ENCODE data around the gene PRSS22.
A peak's percentile ranks its signal among the peaks of the same experiment; 100 is the strongest.
"Not testable (repeated sequence)": the region's sequence is repeated elsewhere in the genome, so short reads cannot be mapped to it uniquely, and the experiment has no call there.

PRSS22 gene, protein sequence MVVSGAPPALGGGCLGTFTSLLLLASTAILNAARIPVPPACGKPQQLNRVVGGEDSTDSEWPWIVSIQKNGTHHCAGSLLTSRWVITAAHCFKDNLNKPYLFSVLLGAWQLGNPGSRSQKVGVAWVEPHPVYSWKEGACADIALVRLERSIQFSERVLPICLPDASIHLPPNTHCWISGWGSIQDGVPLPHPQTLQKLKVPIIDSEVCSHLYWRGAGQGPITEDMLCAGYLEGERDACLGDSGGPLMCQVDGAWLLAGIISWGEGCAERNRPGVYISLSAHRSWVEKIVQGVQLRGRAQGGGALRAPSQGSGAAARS

DNA sequence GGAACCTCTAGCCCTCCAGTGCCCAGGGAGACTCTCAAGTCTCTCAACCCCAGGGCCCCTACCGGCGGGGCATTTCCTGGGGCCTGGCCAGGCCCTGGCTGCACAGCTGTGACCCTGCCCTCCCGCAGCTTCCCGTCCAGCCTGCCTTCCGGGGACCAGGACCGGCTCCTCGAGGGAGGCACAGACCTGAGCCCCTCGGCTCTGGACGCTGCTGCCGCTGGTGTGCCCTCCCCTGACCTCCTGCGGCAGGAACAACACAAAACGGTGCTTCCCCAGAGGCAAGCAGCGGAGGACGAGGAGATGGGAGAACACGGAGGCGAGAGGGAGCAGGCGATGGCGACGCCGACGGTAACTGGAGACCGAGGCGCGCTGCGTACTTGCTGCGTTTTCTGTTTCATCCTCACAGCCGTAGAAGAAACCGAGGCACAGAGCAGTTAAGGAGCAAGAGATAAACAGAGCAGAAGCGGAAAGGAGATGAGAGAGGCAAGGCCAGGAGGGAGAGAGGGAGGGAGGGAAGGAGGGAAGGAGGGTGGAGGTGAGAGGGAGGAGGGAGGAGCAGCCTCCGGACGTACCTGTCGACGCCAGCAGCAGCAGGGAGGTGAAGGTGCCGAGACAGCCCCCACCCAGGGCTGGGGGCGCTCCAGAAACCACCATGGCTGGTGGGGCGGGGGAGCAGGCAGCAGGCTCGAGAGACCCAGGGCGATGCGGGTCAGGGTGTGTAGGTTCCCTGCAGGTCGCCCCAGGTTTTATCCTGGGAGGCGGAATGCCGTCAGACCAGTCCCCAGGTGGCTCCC is at the start of gene PRSS22:
TSS of gene PRSS22 (minus strand) at position 720 of the 794 bp plus-strand sequence. CDS start at position 654, 66 bp downstream.
- no peak for DNase-seq (ENCODE audit: low read depth in 1 of 2, low spot score in 1 of 2)

DNA sequence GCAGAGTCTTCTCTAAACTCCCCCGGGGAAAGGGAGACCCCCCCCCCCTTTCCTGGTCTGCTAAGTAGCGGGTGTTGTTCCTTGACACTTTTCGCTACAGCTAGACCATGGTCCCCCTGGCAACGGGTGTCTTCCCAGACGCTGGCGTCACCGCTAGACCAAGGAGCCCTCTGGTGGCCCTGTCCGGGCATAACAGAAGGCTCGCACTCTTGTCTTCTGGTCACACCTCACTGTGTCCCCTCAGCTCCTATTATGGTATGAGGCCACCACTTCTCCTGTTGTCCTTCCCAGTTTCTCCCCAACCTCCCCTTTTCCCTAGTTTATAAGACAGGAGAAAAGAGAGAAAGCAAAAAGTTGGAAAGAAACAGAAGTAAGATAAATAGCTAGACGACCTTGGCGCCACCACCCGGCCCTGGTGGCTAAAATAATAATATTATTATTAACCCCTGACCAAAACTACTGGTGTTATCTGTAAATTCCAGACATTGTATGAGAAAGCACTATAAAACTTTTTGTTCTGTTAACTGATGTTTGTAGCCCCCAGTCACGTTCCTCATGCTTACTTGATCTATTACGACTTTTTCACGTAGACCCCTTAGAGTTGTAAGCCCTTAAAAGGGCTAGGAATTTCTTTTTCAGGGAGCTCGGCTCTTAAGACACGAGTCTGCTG is 49.2 kb upstream of the PRSS22 start:
- DNase-seq (ENCODE audit: low read depth in 1 of 2, low spot score in 1 of 2), result not testable (repeated sequence)

DNA sequence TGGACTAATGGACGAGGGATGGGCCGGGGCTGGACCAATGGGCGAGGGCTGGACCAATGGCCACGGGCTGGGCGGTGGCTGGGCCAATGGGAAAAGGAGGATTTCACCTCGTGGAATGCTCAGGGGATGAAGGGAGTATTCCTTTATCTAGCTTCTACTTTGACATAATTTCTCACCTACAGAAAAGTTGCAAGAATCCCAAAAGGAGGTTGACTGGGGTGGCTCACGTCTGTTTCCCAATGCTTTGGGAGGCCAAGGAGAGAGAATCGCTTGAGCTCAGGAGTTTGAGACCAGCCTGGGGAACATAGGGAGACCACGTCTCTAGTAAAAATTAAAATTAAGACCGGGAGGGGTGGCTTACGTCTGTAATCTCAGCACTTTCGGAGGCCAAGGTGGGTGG is 48.0 kb upstream of the PRSS22 start:
- DNase-seq (ENCODE audit: low read depth in 1 of 2, low spot score in 1 of 2), result no peak

DNA sequence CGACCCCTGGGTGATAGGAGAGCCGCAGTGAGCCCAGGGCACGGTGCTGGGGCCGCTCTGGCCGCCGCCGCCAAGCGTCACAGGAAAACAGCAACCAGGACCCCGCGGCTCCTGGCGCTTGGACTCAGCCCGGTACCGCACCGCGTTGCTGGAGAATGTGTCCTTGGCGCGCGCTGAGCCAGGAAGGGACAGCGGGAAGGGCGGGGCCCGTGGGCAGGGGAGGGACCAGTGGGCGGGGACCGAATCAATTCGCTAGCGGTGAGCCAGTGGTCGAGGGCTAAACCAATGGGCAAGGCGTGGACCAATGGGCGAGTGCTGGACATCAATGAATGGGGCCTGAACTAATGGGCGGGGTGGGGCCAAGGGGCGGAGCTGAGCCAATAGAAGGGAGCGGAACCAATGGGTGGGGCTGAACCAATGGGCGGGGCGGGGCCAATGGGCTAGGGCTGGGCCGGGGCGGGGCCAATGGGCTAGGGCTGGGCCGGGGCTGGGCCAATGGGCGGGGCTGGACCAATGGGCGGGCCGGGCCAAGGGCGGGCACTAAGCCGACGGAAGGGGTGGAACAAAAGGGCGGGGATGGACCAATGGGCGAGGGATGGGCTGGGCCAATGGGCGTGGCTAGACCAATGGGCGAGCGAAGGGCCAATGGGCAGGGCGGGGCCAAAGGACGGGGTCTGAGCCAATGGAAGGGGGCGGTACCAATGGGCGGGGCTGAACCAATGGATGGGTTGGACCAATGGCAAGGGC is 47.4 kb upstream of the PRSS22 start:
- peak; percentile 77 to 91 for DNase-seq (ENCODE audit: low read depth in 1 of 2, low spot score in 1 of 2)

DNA sequence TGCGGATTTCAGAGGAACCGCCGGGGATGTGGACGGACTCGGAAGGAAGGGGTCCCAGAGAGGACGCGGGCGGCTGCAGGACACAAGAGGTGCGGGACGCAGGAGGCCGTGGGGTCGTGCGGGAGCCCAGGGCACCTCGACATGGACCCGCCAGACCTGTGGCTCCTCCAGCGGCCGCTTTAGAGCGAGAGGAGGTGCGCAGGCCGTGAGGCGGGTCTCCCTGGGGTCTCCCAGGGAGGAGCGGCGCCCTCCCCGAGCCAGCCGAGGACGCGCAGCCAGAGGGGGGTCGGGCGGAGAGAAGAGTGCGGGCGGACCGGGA is 46.9 kb upstream of the PRSS22 start:
- peak in 1 of 2 donors; percentile 13 for DNase-seq (ENCODE audit: low read depth in 1 of 2, low spot score in 1 of 2)

DNA sequence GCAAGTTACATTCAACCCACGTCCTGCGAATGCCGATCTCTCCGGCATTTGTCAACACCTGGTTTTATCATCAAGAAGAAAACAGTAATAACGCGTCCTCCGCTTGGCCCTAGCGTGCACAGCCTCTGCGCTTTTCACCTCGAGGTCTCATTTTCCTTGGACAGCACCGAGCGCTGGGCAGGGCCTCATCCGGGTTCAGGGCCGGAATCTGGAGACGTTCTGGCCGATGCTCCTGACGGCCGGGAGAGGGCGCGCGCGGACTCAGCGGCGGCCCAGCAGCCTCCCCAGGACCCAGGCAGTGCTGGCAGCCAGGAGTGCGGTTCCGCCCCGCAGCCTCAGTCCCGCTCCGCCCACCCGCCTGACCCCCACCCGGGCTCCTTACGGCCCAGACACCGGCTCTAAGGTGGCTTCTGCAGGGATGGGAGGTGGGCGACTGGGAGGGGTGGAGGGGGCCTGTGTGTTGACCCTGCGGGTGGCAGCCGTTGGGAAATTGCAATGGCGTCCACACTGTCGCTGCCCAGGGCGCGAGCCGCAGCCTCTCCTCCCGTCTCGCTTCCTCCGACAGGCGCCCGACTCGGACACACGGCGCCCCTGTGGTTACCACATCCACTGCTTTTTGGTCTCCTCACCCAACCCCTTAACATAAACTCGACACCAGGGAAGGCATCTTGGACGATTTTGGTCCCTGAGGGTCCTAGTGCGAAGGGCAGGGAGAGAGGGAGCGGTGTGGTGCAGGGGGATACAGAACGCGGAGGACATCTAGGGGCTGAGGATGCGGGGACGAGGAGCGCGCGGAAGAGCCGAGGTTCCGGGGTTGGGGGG is 46.3 kb upstream of the PRSS22 start:
- peak; percentile 60 to 65 for DNase-seq (ENCODE audit: low read depth in 1 of 2, low spot score in 1 of 2)

DNA sequence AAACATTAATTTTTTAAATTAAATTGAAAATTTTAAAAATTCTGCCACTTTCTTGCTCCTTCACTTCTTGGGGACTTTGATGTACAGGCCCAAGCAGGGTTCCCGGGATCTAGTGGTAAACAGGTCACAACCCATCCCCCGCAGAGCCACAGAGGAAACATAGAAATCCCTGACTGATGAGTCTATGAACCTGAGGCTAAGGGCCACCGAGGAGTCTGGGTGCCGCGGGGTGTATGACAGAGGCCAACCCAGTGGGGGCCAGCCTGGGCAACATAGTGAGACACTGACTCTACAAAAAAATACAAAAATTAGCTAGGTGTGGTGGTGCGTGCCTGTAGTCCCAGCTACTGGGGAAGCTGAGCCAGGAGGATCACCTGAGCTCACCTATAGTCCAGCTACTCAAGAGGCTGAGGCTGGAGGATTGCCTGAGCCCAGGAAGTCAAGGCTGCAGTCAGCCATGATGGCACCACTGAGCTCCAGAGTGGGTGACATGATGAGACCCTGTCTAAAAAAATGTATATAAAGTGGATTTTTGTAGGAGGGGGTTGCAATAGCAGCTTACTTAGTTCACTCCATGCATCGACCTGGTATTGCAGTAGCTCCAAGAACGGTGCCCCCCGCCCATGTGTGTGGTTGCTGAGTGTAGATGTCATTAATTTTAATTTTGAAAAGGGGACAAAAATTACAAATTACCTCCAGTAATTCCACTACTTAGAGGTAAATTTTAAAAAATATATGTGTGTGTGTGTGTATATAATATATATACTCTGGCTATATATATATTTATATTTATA is 44.6 kb upstream of the PRSS22 start:
- no peak for DNase-seq (ENCODE audit: low read depth in 1 of 2, low spot score in 1 of 2)

DNA sequence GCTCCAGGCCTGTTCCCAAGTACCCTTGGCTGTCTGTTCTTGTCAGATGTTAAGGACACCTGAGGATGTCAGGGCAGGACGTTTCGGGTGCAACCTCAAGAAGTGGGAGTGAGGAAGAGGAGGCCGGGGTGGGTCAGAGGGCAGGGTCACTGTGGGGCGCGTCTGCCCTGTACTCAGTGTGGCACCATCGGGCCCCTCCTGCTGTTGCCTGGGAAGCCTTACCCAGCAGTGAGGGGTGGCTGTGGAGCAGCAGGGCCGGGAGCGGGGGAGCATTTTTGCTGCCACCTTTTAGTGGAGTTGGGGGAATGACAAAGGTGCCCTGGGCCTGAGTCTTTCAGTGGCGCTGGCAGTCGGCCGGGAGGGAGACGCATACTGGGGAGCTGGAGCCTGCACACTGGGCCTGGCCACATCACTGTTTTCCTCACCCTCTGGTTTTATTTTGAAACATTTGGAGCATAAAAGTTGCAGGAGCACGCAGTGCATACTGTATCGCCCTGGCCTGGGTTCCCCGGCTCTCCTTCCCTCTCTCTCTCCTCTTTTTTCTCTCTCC is 42.6 kb upstream of the PRSS22 start:
- no peak for DNase-seq (ENCODE audit: low read depth in 1 of 2, low spot score in 1 of 2)

DNA sequence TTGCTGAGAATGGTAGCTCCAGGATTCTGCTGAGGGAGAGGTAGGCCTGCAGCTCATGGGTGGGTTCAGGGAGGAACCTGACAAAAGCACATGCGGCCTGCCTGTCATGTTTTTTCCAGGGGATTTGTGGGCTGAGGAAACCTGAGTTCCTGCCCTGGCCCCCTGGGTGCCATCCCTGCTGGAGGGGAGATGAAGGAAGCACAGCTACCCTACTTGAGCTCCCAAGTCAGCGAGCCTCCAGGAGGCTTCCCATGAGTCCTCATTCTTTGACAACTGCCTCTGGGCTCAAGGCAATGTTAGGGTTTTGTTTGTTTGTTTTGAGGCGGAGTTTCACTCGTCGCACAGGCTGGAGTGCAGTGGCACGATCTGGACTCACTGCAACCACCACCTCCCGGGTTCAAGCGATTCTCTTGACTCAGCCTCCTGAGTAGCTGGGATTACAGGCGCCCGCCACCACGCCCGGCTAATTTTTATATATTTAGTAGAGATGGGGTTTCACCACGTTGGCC is 41.6 kb upstream of the PRSS22 start:
- no peak for DNase-seq (ENCODE audit: low read depth in 1 of 2, low spot score in 1 of 2)

DNA sequence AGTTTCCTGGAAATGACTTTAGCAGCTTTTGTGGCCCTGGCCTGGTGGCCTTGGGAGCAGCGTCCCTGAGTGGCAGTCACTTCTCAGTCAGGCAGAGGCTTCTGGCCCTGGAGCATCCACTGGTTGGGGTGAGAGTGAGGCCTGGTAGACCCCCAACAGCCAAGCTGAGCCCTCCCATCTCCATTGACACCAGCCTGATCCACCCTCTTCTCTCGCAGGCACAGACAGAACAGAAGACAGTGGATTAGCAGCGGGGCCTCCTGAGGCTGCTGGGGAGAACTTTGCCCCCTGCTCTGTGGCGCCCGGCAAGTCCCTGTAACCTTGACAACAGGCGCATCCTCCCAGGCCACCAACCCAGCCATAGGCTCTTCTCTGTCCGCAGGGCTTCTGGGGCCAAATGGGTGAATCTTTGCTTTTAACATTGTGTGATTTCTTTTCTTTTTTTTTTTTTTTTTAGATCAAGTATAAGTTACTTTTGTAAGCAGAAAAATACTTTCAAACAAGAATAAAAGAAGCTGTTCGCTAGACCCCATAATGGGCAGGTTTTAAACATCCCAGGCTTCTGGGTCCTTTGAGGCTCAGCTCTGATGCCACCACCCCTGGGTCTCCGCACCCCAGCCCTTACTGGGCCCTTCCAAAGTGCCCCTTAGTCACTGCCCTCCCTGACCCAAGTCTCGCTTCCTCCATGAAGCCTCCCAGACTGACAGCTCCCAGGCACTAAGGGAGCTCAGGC is 41.0 kb upstream of the PRSS22 start:
- no peak for DNase-seq (ENCODE audit: low read depth in 1 of 2, low spot score in 1 of 2)

DNA sequence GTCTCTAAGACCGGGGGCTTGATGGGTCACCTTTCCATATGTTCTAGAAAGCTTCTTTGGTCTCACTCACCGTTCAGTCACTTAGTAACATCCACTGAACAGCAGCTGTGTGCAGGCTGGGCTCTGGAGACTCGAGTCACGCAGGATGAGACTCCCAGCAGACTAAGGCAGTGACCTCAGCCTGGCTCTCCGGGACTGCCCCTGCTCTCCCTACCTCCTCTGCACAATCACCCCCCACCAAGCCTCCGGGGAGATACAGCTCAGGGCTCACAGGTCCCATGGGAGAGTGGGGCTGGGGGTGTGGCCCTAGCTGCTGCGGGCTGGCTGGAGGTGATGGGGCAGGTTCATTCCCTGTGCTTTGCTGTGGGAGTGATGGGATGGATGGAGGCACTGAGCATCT is 39.1 kb upstream of the PRSS22 start:
- DNase-seq (ENCODE audit: low read depth in 1 of 2, low spot score in 1 of 2), result no peak

DNA sequence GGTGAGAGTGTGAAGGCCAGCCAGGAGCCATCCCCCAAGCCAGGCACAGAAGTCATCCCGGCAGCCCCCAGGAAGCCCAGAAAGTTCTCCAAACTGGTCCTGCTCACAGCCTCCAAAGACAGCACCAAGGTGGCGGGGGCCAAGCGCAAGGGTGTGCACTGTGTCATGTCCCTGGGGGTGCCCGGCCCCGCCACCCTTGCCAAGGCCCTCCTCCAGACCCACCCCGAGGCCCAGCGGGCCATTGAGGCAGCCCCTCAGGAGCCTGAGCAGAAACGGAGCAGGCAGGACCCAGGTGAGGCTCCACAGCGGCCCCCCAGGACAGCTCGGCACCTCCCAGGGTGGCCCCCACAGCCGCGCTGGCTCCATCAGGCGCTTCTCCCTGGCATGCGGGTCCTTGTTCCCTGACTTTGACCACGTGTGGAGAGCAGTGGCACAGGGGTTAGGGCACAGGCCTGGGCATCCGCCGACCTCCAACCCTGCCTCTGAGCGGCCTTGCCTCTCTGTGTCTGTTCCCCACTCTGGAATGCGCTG is 38.6 kb upstream of the PRSS22 start:
- DNase-seq (ENCODE audit: low read depth in 1 of 2, low spot score in 1 of 2), result no peak

DNA sequence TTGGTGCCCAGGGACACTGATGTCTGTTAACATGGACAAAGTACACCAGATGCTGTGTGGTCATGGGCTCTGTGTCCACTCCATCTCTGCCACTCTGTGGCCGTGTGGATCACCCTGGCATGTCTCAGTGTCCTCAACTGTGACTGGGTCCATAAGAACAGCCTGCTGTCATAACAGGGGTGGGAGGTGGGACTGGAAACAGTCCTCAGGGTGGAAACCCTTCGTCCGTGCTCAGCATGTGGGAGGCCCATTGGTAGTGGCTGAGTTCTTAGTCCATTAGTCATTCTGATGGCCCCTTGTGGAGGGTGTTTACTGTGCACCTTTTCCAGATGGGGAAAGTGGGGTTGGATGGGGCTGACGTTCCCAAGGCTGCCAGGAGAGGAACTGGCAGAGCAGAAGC is 37.8 kb upstream of the PRSS22 start:
- no peak for DNase-seq (ENCODE audit: low read depth in 1 of 2, low spot score in 1 of 2)

DNA sequence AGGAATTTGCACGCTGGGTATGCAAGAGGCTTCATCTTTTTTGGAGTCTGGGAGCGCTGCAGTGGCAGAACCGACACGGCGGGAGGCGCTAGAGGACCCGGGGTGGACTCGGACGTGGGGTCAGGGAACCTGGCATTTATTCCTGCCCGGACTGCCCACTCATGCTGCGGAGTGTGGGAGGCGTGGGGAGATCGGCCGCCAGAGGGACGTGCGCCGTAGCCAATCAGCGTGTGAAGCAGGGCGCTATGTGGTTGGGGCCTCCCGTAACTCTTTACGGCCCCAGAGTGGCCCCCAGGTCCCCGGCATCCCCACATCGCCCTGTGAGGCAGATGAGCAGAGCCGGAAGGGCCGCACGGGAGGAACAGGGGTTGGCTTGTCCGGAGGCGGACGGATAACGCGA is 36.3 kb upstream of the PRSS22 start:
- DNase-seq (ENCODE audit: low read depth in 1 of 2, low spot score in 1 of 2), result no peak

DNA sequence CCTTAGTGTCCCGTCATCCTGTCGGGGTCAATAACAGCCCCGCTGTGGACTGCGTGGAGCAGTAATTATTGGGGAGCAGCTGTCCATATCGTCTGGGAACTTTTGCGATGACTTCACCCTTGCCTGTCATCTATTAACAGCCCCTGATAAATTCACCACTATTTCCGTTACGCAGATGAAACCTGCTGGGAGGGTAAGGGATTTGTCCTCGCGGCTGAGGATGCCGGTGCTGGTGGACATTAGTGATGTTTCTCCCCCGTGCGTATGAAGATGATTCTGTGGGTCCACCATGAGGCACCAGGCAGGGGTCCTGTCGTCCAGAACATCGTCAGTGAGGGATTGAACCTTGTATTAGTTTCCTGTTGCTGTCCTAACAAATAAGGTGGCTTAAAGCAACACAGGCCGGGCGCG is 26.1 kb upstream of the PRSS22 start:
- no peak for DNase-seq (ENCODE audit: low read depth in 1 of 2, low spot score in 1 of 2)

DNA sequence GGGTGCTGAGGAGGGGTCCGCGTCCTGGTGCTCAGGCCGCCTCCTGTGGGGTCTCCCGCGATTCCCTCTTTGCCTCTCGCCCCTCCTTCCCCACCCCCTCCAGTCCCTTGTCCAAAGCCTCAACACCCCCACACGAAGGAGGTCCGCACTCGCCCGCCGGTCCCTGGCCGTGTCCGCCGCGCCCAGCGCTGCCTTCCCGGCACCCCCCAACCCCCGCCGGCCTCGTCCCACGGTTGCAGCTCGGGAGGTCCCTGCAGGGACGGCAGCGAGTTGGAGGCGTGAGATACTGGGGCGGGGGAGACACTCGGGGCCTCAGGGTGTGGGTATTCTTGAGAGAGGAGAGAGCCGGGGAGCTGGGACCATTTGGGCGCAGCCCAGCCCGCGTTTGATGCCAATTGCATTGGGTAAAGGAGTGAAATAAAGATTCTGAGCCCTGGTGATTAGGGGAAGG is 25.5 kb upstream of the PRSS22 start:
- DNase-seq (ENCODE audit: low read depth in 1 of 2, low spot score in 1 of 2), result no peak

DNA sequence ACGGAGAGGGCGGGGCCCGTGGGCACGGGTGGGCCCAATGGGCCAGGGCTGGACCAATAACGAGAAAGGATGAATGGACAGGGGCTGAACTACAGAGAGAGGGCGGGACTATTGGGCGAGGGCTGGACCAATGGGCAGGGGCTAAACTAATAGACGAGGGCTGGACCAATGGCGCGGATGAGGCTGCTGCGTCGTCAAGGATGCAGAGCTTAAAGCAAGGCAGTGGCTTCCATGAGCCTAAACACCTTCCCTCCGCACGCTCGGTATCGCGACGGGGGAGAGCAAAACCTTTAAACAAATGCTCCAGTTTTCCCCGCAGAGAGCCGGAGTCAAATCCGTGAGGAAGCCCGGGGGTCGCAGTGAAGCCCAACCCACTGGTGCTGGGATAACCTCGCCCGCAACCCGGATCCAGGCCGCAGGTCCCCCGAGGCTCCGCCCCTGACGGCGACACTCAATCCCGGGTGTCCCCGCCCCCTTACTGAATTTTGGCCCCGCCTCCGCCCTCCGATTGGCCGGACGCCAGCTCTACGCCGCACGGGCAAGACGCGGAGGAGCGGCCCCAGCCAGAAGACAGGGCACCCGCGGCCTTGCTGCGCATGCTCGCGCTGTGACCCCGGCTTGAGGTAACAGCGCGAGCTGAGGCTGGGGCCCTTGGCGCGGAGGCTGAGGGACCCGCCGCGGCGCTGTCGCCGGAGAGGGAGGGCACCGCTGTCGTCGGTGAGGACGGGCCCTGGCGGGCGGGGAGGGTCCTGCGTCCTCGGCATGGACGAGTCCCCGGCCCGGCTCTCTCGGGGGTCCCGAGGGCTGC is 24.9 kb upstream of the PRSS22 start, which contains the start of gene FLYWCH2:
TSS of gene FLYWCH2 (plus strand) at position 566 of the 808 bp plus-strand sequence. CDS start 13,235 bp downstream, outside the sequence.
- peak; percentile 97 to 100 for DNase-seq (ENCODE audit: low read depth in 1 of 2, low spot score in 1 of 2)
